ENCODE results near the gene STRN3.
"Not testable (repeated sequence)": the region's sequence is repeated elsewhere in the genome, so short reads cannot be mapped to it uniquely, and the experiment has no call there.

Gene STRN3

GRCh38 chr14:30967364-30968098 lies 58.6 kb downstream of the STRN3 start:
- DNase-seq, result not testable (repeated sequence)

- no peak for DNase-seq
Observed at GRCh38 chr14:30966415-30967363, 59.5 kb downstream of the STRN3 start.

- not testable (repeated sequence) for DNase-seq
Observed at GRCh38 chr14:30965861-30966260, 60.3 kb downstream of the STRN3 start.

GRCh38 chr14:30962537-30962936 lies 63.6 kb downstream of the STRN3 start:
- not testable (repeated sequence) for DNase-seq

DNA sequence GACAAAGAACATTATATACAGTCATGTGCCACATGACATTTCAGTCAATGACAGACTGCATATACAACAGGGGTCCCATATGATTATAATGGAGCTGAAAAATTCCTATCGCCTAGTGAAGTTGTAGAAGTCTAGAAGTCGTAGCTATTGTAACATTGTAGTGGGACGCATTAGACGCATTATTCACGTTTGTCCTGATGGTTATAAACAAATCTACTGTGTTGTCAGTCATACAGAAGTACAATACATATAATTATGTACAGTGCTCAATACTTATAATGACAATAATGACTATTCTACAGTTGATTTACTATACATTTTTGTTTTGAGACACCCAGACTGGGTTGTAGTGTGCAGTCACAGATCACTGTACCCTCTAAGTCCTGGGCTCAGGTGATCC lies 64.8 kb downstream of the STRN3 start:
- no peak for DNase-seq

DNA sequence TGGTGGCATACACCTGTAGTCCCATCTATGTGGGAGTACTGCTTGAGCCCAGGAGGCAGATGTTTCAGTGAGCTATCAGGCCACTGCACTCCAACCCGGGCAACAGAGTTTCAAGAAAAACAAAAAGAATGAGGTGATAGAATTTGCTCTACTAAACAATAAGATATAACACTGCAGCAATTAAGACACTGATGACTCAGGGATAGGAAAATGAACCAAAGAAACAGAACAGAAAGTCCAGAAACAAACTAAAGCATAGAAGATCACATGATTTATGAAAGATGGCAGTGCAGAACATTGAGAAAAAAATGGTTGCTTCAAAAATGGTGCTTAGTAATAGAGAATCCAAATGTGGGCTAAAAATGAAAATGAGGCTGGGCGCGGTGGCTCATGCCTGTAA lies 66.0 kb downstream of the STRN3 start:
- no peak for DNase-seq

DNA sequence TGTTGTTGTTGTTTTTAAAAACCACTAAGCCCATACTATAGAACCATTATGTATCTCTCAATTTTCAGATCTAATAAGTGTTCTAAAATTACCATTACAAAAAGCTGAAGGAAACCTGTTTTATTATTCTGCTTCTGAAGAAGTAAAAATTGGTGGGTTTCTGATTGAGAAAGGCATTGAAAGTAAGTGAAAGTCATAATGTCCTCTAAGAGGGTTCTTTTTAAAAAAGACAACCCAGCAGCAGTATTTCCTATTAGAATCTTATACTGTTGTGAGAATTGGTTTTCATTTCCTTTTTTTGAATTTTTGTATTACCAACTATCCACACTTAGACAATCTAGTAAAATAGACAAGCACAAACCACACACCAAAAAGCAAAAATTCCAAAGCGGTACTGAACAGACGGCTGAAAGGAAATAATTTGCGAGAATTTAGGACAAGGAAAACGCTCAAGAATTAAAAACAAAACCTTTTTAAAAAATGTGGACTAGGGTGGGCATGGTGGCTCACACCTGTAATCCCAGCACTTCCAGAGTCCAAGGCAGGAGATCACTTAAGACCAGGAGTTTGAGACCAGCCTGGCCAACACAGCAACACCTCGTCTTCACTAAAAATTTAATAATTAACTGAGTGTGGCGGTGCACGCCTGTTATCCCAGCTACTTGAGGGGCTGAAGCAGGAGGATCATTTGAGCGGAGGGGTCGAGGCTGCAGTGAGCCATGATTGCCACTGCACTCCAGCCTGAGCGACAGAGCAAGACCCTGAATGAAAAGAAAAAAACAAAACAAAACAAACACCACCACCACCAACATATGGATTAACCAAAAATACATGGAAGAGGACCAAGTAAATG lies 67.4 kb downstream of the STRN3 start:
- no peak for DNase-seq

DNA sequence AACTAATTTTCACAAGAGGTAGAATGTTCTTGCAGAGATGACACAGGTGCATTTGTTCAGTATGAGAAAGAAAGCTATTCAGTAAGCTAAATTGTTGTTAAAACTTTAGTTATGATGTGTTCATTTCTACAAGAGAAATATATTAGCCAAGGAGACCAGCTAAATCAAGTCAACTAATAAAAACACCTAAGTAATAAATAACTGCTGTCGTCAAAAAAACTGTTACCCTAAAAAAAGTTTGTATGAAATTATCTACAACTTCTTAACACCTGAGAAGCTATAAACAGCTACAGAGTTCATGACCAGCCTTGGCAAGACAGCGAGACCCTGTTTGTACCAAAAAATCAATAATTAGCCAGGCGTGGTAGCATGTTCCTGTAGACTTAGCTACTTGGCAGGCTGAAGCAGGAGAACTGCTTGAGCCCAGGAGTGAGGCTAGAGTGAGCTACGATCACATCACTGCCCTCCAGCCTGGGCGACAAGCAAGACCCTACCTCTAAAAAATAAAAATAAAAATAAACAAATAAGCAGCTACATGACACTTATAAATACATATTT lies 68.3 kb downstream of the STRN3 start:
- no peak for DNase-seq

DNA sequence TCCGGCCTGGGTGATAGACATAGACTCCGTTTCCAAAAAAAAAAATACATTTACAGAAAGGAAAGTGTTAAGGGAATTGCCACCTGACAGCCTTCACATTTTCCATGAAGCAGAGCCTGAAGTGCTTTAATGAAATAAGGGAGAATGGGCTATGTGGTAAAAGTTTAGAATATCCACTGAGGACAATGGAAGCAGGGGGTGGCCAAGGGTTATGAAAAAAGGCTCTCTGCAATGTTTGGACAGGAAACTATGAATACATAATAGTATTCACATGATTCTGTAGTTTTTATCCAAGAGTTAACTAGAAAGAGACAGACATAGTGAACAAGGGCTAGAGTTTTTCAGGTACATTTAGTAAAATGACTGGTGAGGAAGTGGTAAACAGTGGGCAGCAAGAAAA lies 76.5 kb downstream of the STRN3 start:
- DNase-seq, result no peak

GRCh38 chr14:30943694-30944093 lies 82.5 kb downstream of the STRN3 start:
- DNase-seq, result no peak

GRCh38 chr14:30940886-30941285 lies 85.3 kb downstream of the STRN3 start:
- DNase-seq, result no peak

DNA sequence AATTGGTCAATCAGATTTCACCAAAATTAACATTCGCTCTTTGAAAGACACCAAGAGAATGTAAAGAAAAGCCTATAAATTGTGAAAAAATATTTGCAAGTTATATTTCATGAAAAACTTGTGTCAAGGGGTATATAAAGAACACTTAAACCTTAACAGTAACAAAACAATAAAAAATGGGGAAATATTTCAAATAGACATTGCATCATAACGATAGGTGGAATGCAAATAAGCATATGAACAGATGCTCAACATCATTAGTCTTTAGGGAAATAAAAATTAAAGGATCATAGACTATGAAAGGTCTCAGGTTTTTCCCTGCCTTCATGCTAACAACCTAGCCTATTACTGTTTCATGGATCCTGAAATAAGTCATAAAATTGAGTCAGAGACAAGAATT lies 87.6 kb downstream of the STRN3 start:
- no peak for DNase-seq

GRCh38 chr14:30935445-30935844 lies 90.7 kb downstream of the STRN3 start:
- no peak for DNase-seq

- not testable (repeated sequence) for DNase-seq
Observed at GRCh38 chr14:30933937-30934336, 92.2 kb downstream of the STRN3 start.

DNA sequence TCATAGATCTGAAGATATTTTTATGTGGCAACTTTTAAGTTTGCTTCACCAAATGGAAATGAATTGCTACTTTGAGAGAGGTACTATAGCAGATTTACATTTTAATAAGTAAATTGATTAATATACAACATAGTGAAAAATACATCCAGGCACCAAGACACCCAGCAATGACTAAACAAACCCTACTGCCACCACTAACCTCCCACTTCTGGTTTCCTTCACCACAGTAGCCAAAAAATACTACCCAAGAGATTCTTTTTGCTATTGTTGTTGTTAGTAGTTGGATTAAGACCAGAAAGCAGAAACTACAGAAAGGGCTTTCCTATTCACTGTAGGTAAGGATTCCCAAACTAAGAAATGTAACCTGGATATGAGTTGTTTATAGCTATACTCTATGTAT lies 97.7 kb downstream of the STRN3 start:
- DNase-seq, result no peak

DNA sequence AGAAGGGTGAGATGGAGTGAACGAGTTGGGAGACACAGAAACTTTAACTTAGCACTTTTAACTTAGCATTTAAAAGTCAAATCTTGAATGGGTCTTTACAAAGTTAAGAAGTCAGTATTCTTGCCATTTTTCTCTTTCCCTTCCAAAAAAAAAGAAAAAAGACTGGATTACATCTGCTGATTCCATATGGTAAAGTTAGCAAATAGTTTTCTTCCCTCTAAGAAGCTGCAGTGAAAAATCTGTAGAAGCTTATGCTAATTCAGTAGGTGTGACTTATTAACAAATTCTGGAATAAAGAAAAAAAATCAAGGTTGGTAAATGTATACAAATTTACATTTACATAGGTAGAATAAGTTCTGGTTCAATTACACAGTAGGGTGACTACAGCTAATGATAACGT lies 100.9 kb downstream of the STRN3 start:
- DNase-seq, result no peak

DNA sequence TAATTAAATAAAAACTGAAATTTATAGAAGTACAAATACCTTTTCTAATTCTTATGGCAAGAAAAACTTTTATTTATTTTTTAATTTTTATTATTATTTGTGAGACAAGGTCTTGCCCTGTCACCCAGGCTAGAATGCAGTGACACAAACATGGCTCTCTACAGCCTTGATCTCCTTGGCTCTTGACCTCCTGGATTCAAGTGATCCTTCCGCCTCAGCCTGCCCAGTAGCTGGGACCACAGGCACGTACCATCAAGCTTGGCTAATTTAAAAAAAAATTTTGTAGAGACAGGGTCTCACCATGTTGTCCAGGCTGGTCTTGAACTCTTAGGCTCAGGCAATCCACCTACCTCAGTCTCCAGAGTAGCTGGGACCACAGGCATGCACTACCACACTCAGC lies 104.4 kb downstream of the STRN3 start:
- DNase-seq, result no peak

- no peak for DNase-seq
Observed at GRCh38 chr14:30921305-30921704, 104.9 kb downstream of the STRN3 start.

- no peak for DNase-seq
Observed at GRCh38 chr14:30915596-30915995, 110.6 kb downstream of the STRN3 start.

DNA sequence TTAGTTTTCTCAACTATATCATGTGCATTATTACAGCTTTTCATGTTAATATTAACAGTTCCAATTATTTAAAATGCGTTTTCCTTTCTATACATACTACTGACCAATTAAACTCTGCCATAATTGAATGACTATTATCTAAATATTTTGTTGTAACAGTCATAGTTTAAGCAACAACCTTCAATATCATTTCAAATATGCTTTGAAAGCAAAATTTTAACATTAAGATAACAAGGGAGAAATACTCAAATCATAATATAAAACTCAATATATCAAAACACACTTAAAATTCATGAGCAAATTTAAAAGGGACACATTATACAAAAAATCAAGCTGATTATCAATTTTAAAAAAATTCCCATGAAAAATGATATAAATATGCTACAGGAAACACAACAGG lies 111.4 kb downstream of the STRN3 start:
- DNase-seq, result no peak

GRCh38 chr14:30908826-30909225 lies 117.4 kb downstream of the STRN3 start:
- no peak for DNase-seq

DNA sequence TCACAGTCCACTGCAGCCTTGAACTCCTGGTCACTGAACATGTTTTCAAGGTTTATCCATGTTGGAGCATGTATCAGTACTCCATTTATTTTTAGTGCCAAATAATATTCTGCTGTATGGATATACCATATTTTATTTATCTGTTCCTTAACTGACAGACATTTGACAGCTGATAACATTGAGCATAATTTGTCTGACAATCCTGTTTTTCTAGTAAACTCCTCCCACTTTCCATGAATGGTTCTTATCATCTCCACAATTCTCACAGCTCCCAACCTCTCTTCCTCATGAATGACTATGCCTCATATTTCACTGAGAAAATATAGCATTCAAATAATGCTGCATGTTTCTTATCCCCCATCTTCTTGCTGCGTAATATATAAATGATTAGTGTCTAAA lies 118.5 kb downstream of the STRN3 start:
- no peak for DNase-seq

Measured in right forelimb (tissue), 1 donor.